Colonic mucosa (tissue), 4 donors: ENCODE results near the gene PGLYRP1. TPM values are rescaled to one million over a fixed set of nuclear protein-coding genes. Genes with fewer than 3 reads are reported as not detected.

Experiments used
- DNase-seq: peaks from one replicate; pipeline ENCODE4 v3.0.0-alpha.2; 2020
- H3K27ac ChIP-seq: fragments of 200-600 bp; one replicate; pipeline ENCODE4 v1.8.0; 2021
- H3K27me3 ChIP-seq: fragments of 200-600 bp; one replicate; pipeline ENCODE4 v1.8.0; 2021
- H3K36me3 ChIP-seq: fragments of 200-600 bp; one replicate; pipeline ENCODE4 v1.8.0; 2021
- H3K4me1 ChIP-seq: fragments of 200-600 bp; one replicate; pipeline ENCODE4 v1.8.0; 2021; ENCODE audit warnings: mild to moderate bottlenecking
- H3K4me3 ChIP-seq: fragments of 200-600 bp; one replicate; pipeline ENCODE4 v1.8.0; 2021
- H3K9ac ChIP-seq, 2 donors: one replicate each; pipeline ENCODE4 v1.7.0; 2013; ENCODE audit warnings: control low read depth in 2 of 2, low read depth in 2 of 2, low read length in 2 of 2
- H3K9me3 ChIP-seq: fragments of 200-600 bp; one replicate; pipeline ENCODE4 v1.8.0; 2021
- CTCF ChIP-seq: fragments of 200-600 bp; IDR thresholded peaks from one replicate; pipeline ENCODE4 v1.8.0; 2022; ENCODE audit warnings: antibody characterized with exemption, mild to moderate bottlenecking
- intact Hi-C: fragments of 100-400 bp; cut with DNase I; formaldehyde crosslinking; loops from one replicate; pipeline ENCODE4 v1.14.1; 2022
- total RNA-seq, 2 donors: library from RNA; stranded (reverse); fragmentation: NEBNext Ultra II Directional in 1 of 2; extraction: Animal tissue kit (Norgen Biotek cat#: 25700) in 1 of 2; gene quantifications; one replicate each; pipeline ENCODE4 v1.2.1, GENCODE V29; 2021
- donor health status: healthy.
- donor health status: DM: no; HTN: no; CAD: no.
- donor health status: DM: no; HTN: no; CAD: no.

PGLYRP1 gene, protein sequence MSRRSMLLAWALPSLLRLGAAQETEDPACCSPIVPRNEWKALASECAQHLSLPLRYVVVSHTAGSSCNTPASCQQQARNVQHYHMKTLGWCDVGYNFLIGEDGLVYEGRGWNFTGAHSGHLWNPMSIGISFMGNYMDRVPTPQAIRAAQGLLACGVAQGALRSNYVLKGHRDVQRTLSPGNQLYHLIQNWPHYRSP
- not detected for total RNA-seq

DNA sequence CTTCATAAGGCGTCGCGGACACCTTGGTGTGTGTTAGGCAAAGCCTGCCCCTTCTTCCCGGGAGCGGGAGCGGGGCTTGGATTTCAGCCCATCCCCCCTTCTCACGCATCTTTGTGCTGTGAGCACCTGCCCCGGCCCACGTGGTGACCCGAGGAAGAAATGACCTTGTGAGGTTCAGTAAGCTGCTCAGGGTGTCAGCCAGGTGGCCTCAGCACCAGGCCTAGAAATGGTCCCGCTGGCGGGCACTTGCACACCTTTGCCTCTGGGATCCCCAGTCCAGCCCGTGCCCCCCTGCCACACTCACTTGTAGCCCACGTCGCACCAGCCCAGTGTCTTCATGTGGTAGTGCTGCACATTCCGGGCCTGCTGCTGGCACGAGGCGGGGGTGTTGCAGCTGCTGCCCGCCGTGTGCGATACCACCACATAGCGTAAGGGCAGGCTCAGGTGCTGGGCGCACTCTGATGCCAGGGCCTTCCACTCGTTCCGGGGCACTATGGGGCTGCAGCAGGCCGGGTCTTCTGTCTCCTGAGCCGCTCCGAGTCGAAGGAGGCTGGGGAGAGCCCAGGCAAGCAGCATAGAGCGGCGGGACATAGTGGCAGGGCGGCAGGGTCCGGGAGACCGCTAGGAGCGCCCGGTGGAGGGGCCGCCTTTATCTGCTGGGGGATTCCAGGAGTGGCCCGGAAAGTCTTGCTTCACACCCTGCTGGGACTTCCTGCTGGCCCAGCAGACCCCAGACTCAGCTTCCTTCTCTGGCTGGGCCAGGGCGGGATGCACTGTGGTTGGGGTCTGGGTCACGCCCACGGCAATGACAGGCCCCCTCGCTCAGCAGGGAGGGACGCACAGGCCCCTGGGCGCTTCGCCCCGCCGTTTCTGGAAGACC lies at the start of gene PGLYRP1:
TSS of gene PGLYRP1 (minus strand) at position 623 of the 880 bp plus-strand sequence. CDS start at position 591, 32 bp downstream.
- Histone ChIP-seq H3K9ac (no peak within 1 kb of the TSS), H3K9me3 (no peaks in the 10 kb centered on the region), H3K27me3 (peaks cover 7% of the 10 kb centered on the region), H3K27ac (no peak within 1 kb of the TSS), H3K4me1 (no peaks in the 10 kb centered on the region), H3K36me3 (no peaks in the 10 kb centered on the region), H3K4me3 (no peak within 1 kb of the TSS)
- DNase-seq: no peak
- intact Hi-C loops: no loop called here
- no peak for TF ChIP-seq CTCF

- Histone ChIP-seq H3K4me1 (no peaks in the 10 kb centered on the region), H3K36me3 (no peaks in the 10 kb centered on the region), H3K9me3 (no peaks in the 10 kb centered on the region), H3K4me3 (no peak overlapping the region), H3K27me3 (no peaks in the 10 kb centered on the region), H3K27ac (no peak overlapping the region), H3K9ac (no peak overlapping the region)
- TF ChIP-seq CTCF: no peak
- intact Hi-C loops: no loop called here
- DNase-seq: no peak
These were observed 47.0 kb upstream of the PGLYRP1 start for GRCh38 chr19:46069806-46070341.

DNA sequence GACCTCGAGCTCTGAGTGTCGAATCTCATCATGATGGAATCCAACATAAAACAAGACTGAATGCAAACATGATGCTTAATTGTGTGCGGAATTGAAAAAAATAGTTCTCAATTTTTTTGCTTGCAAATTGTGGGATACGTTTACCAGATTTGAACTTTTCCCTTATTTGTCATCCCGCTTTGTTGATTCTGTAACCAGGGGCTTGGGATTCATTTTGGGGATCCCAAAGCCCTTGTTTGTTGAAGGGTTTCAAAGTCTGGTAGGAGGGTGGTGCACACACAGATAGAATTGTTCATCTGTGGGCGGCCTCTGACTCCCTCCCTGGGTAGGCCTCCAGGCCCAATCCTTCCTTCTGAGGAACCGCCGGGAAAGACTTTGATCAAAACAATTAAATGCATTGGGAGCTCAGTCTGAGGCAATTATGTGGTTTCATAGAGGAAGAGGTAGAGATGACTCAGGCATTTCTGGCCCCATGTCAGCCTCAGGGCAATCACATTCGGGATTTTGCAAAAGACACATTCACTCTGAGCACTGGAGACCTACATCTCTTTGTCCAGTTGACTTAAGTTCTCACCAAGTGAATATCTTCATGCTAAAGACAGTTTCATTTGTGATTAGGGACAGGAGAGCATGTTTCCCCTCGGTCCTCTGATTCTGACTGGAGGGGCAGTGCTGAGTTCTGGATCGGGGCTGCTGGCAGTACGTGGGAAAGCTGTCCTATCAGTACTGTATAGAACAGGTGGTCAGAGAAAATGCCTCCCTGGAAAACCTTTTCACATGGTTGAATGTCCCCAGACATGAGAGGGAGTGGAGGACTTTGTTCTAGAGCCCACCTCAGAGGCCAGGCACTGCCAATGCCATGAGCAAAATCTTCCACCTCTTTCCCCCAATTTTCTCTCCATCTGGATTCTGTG lies 45.7 kb upstream of the PGLYRP1 start:
- Histone ChIP-seq H3K9me3 (no peaks in the 10 kb centered on the region), H3K9ac (no peak overlapping the region), H3K27ac (no peak overlapping the region), H3K27me3 (no peaks in the 10 kb centered on the region), H3K36me3 (no peaks in the 10 kb centered on the region), H3K4me1 (no peaks in the 10 kb centered on the region), H3K4me3 (no peak overlapping the region)
- TF ChIP-seq CTCF: no peak
- DNase-seq: peak; percentile 46
- intact Hi-C loops: no loop called here

- no peaks in the 10 kb centered on the region for H3K9me3 ChIP-seq
- no peak overlapping the region for H3K4me3 ChIP-seq
- no peaks in the 10 kb centered on the region for H3K27me3 ChIP-seq
- no peak for DNase-seq
- no peak overlapping the region for H3K9ac ChIP-seq
- H3K36me3 ChIP-seq: no peaks in the 10 kb centered on the region
- intact Hi-C loops: no loop called here
- no peak overlapping the region for H3K27ac ChIP-seq
- no peak for TF ChIP-seq CTCF
- H3K4me1 ChIP-seq: no peaks in the 10 kb centered on the region
These were observed 44.8 kb upstream of the PGLYRP1 start for GRCh38 chr19:46067691-46068090.

DNA sequence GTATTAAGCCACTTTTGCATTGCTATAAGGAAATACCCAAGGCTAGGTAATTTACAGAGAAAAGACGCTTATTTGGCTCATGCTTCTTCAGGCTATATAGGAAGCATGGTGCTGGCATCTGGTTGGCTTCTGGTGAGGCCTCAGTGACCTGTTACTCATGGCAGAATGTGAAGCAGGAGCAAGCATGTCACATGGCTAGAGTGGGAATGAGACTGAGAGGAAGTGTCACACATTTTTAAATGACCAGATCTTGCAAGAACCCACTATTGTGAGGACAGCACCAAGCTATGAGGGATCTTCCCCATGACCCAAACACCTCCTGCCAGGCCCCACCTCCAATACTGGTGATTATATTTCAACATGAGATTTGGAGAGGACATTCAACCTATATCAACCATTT lies 43.6 kb upstream of the PGLYRP1 start:
- H3K9me3 ChIP-seq: no peaks in the 10 kb centered on the region
- no peaks in the 10 kb centered on the region for H3K36me3 ChIP-seq
- no peak overlapping the region for H3K27ac ChIP-seq
- no peak for TF ChIP-seq CTCF
- no peak overlapping the region for H3K4me3 ChIP-seq
- H3K9ac ChIP-seq: no peak overlapping the region
- H3K27me3 ChIP-seq: no peaks in the 10 kb centered on the region
- no peaks in the 10 kb centered on the region for H3K4me1 ChIP-seq
- intact Hi-C loops: no loop called here
- no peak for DNase-seq
